HepG2 (cell line): ENCODE data around the gene MCF2L. TPM values are rescaled to one million over a fixed set of nuclear protein-coding genes. Genes with fewer than 3 reads are reported as not detected.

Source experiments
- JUNB ChIP-seq: sonication (generic); formaldehyde crosslinking; IDR thresholded peaks from 2 replicates; pipeline ENCODE4 v1.8.0; 2022; ENCODE audit warnings: missing genetic modification reagents, mild to moderate bottlenecking, borderline replicate concordance
- KIAA2018 ChIP-seq: sonication (generic); formaldehyde crosslinking; IDR thresholded peaks from 2 replicates; pipeline ENCODE4 v1.5.0; 2020; ENCODE audit warnings: mild to moderate bottlenecking, missing genetic modification reagents, borderline replicate concordance
- KLF13 ChIP-seq: sonication (generic); formaldehyde crosslinking; IDR thresholded peaks from 2 replicates; pipeline ENCODE4 v1.4.0; 2020; ENCODE audit warnings: mild to moderate bottlenecking, missing genetic modification reagents
- MED13 ChIP-seq: sonication (generic); formaldehyde crosslinking; IDR thresholded peaks from 2 replicates; pipeline ENCODE4 v1.5.0; 2020; ENCODE audit warnings: missing genetic modification reagents
- MLX ChIP-seq: IDR thresholded peaks from 2 replicates; pipeline ENCODE4 v1.6.1; 2016
- MTF2 ChIP-seq: sonication (generic); formaldehyde crosslinking; IDR thresholded peaks from 2 replicates; pipeline ENCODE4 v1.5.0; 2020; ENCODE audit warnings: missing genetic modification reagents, borderline replicate concordance
- TCF7L2 ChIP-seq: IDR thresholded peaks from 2 replicates; pipeline ENCODE4 v1.6.1; 2011; ENCODE audit warnings: mild to moderate bottlenecking, low read depth, low read length, moderate library complexity
- ZNF24 ChIP-seq: fragments of 450-650 bp; IDR thresholded peaks from 2 replicates; pipeline ENCODE4 v1.6.1; 2017; ENCODE audit warnings: antibody characterized with exemption, mild to moderate bottlenecking
- ZNF318 ChIP-seq: sonication (generic); formaldehyde crosslinking; IDR thresholded peaks from 2 replicates; pipeline ENCODE4 v1.4.0; 2020; ENCODE audit warnings: mild to moderate bottlenecking, missing genetic modification reagents
- ZNF549 ChIP-seq: sonication (generic); formaldehyde crosslinking; IDR thresholded peaks from 2 replicates; pipeline ENCODE4 v1.5.0; 2020; ENCODE audit warnings: missing genetic modification reagents
- polyA plus RNA-seq, 8 experiments: library from polyadenylated mRNA; depleted of rRNA in 3 of 8; stranded (reverse) in 7 of 8; unstranded in 1 of 8; fragments of >200 nt; fragmentation: Illumina TruSeq in 4 of 8; extraction: Trizol in 4 of 8; gene quantifications; 2 replicates each; pipeline versions ENCODE4 v1.2.1 to v1.2.3, GENCODE V29; 2011 to 2016; ENCODE audit warnings: low read depth in 4 of 8, missing spikeins in 1 of 8, mixed read lengths in 1 of 8; ENCODE audit not compliant: insufficient read depth in 1 of 8
- total RNA-seq, 5 experiments: library from RNA; depleted of rRNA; stranded (reverse); fragments of >200 nt; fragmentation: Illumina TruSeq; extraction: Trizol; gene quantifications; 2 replicates each; pipeline ENCODE4 v1.2.3, GENCODE V29; 2016; ENCODE audit warnings: low read depth in 1 of 5

MCF2L gene
- total and polyA plus RNA-seq, 2 of the 13 experiments (the other 11 are each of a cell fraction or from before 2014, with no cell fraction given): 19.4 to 28.4 TPM

GRCh38 chr13:112942689-112943308, 26.2 kb upstream of the MCF2L start (continued):
- TF ChIP-seq KIAA2018 (CRISPR knock-in tag) (0 out of 2 replicates have a peak, but pooled peaks have one; percentile 36), MTF2 (CRISPR knock-in tag) (no peak), TCF7L2 (no peak), MLX (CRISPR knock-in tag) (0 out of 2 replicates have a peak, but pooled peaks have one; percentile 12), JUNB (CRISPR knock-in tag) (no peak), KLF13 (CRISPR knock-in tag) (no peak), ZNF549 (CRISPR knock-in tag) (no peak), MED13 (CRISPR knock-in tag) (no peak), ZNF24 (0 out of 2 replicates have a peak, but pooled peaks have one; percentile 15), ZNF318 (CRISPR knock-in tag) (no peak)
